SW480 (cell line): ENCODE results near the gene GRIN3B.

ENCODE experiments used
- DNase-seq: peaks from one replicate; pipeline ENCODE4 v3.0.0-alpha.2; 2016; ENCODE audit warnings: low spot score

GRIN3B gene

GRCh38 chr19:1041835-1042685, 41.8 kb downstream of the GRIN3B start:
- DNase-seq = no peak

GRCh38 chr19:1042689-1043511, 42.7 kb downstream of the GRIN3B start:
- DNase-seq = no peak

- peak; percentile 82 for DNase-seq
Observed at GRCh38 chr19:1045247-1045603, 45.0 kb downstream of the GRIN3B start.

GRCh38 chr19:1046117-1046626, 46.0 kb downstream of the GRIN3B start:
- DNase-seq = no peak

GRCh38 chr19:1046836-1047695, 46.8 kb downstream of the GRIN3B start:
- DNase-seq = no peak

- DNase-seq = no peak
Observed at GRCh38 chr19:1047696-1048147, 47.5 kb downstream of the GRIN3B start.

GRCh38 chr19:1049106-1049505, 48.9 kb downstream of the GRIN3B start:
- no peak for DNase-seq

GRCh38 chr19:1049800-1050199, 49.6 kb downstream of the GRIN3B start:
- no peak for DNase-seq

GRCh38 chr19:1050989-1051788, 51.0 kb downstream of the GRIN3B start:
- no peak for DNase-seq

- no peak for DNase-seq
Observed at GRCh38 chr19:1051791-1052190, 51.6 kb downstream of the GRIN3B start.

- no peak for DNase-seq
Observed at GRCh38 chr19:1052349-1052975, 52.2 kb downstream of the GRIN3B start.

- no peak for DNase-seq
Observed at GRCh38 chr19:1053176-1054101, 53.2 kb downstream of the GRIN3B start.

GRCh38 chr19:1054102-1055027, 54.1 kb downstream of the GRIN3B start:
- no peak for DNase-seq

GRCh38 chr19:1055028-1055425, 54.8 kb downstream of the GRIN3B start:
- no peak for DNase-seq

GRCh38 chr19:1055886-1056620, 55.8 kb downstream of the GRIN3B start:
- DNase-seq = no peak

- DNase-seq = no peak
Observed at GRCh38 chr19:1057176-1057855, 57.1 kb downstream of the GRIN3B start.

GRCh38 chr19:1058112-1058511, 57.9 kb downstream of the GRIN3B start:
- no peak for DNase-seq
